ENCODE data around the gene PRDM11.
"Not testable (repeated sequence)": the region's sequence is repeated elsewhere in the genome, so short reads cannot be mapped to it uniquely, and the experiment has no call there.

The PRDM11 gene

GRCh38 chr11:45245218-45246045, 99.0 kb downstream of the PRDM11 start:
- Mint-ChIP-seq H3K27me3 (ENCODE audit: low read depth) (peaks cover 3% of the 10 kb centered on the region), H3K27ac (no peak overlapping the region), H3K4me1 (ENCODE audit: low read depth) (peaks cover 4% of the 10 kb centered on the region), H3K4me3 (no peak overlapping the region), H3K36me3 (ENCODE audit: low read depth) (no peaks in the 10 kb centered on the region), H3K9me3 (no peaks in the 10 kb centered on the region)
- DNase-seq (ENCODE audit: low spot score): no peak

GRCh38 chr11:45246241-45246640, 99.8 kb downstream of the PRDM11 start:
- Mint-ChIP-seq H3K4me1 (ENCODE audit: low read depth) (peaks cover 4% of the 10 kb centered on the region), H3K27me3 (ENCODE audit: low read depth) (peaks cover 3% of the 10 kb centered on the region), H3K9me3 (no peaks in the 10 kb centered on the region), H3K36me3 (ENCODE audit: low read depth) (no peaks in the 10 kb centered on the region), H3K27ac (no peak overlapping the region), H3K4me3 (no peak overlapping the region)
- DNase-seq (ENCODE audit: low spot score): no peak

- Mint-ChIP-seq H3K36me3 (ENCODE audit: low read depth) (no peaks in the 10 kb centered on the region), H3K9me3 (no peaks in the 10 kb centered on the region), H3K4me3 (no peak overlapping the region), H3K4me1 (ENCODE audit: low read depth) (peaks cover 4% of the 10 kb centered on the region), H3K27me3 (ENCODE audit: low read depth) (peaks cover 3% of the 10 kb centered on the region), H3K27ac (no peak overlapping the region)
- DNase-seq (ENCODE audit: low spot score): no peak
Observed at GRCh38 chr11:45247433-45247832, 101.0 kb downstream of the PRDM11 start.

- H3K27ac Mint-ChIP-seq: no peak overlapping the region
- no peaks in the 10 kb centered on the region for H3K36me3 Mint-ChIP-seq (ENCODE audit: low read depth)
- no peak overlapping the region for H3K4me3 Mint-ChIP-seq
- H3K27me3 Mint-ChIP-seq (ENCODE audit: low read depth): peaks cover 3% of the 10 kb centered on the region
- H3K4me1 Mint-ChIP-seq (ENCODE audit: low read depth): peaks cover 4% of the 10 kb centered on the region
- DNase-seq (ENCODE audit: low spot score): no peak
- no peaks in the 10 kb centered on the region for H3K9me3 Mint-ChIP-seq
Observed at GRCh38 chr11:45248501-45249011, 102.1 kb downstream of the PRDM11 start.

- H3K9me3 Mint-ChIP-seq; H3K27ac Mint-ChIP-seq; DNase-seq (ENCODE audit: low spot score); H3K27me3 Mint-ChIP-seq (ENCODE audit: low read depth); H3K4me1 Mint-ChIP-seq (ENCODE audit: low read depth); H3K4me3 Mint-ChIP-seq; H3K36me3 Mint-ChIP-seq (ENCODE audit: low read depth): not testable (repeated sequence)
Observed at GRCh38 chr11:45249372-45249771, 102.9 kb downstream of the PRDM11 start.

GRCh38 chr11:45250035-45250718, 103.7 kb downstream of the PRDM11 start:
- H3K4me1 Mint-ChIP-seq (ENCODE audit: low read depth): peaks cover 4% of the 10 kb centered on the region
- H3K4me3 Mint-ChIP-seq: no peak overlapping the region
- H3K27ac Mint-ChIP-seq: no peak overlapping the region
- no peaks in the 10 kb centered on the region for H3K9me3 Mint-ChIP-seq
- H3K36me3 Mint-ChIP-seq (ENCODE audit: low read depth): no peaks in the 10 kb centered on the region
- peaks cover 3% of the 10 kb centered on the region for H3K27me3 Mint-ChIP-seq (ENCODE audit: low read depth)
- no peak for DNase-seq (ENCODE audit: low spot score)

- Mint-ChIP-seq H3K4me3 (no peak overlapping the region), H3K27me3 (ENCODE audit: low read depth) (peaks cover 9% of the 10 kb centered on the region), H3K9me3 (no peaks in the 10 kb centered on the region), H3K4me1 (ENCODE audit: low read depth) (peaks cover 4% of the 10 kb centered on the region), H3K27ac (no peak overlapping the region), H3K36me3 (ENCODE audit: low read depth) (no peaks in the 10 kb centered on the region)
- DNase-seq (ENCODE audit: low spot score): no peak
Observed at GRCh38 chr11:45252134-45252856, 105.9 kb downstream of the PRDM11 start.

GRCh38 chr11:45252877-45253276, 106.4 kb downstream of the PRDM11 start:
- Mint-ChIP-seq H3K9me3 (no peaks in the 10 kb centered on the region), H3K4me3 (no peak overlapping the region), H3K27me3 (ENCODE audit: low read depth) (peaks cover 10% of the 10 kb centered on the region), H3K36me3 (ENCODE audit: low read depth) (no peaks in the 10 kb centered on the region), H3K27ac (no peak overlapping the region), H3K4me1 (ENCODE audit: low read depth) (peaks cover 4% of the 10 kb centered on the region)
- DNase-seq (ENCODE audit: low spot score): no peak

- no peaks in the 10 kb centered on the region for H3K9me3 Mint-ChIP-seq
- H3K4me3 Mint-ChIP-seq: no peak overlapping the region
- peaks cover 10% of the 10 kb centered on the region for H3K27me3 Mint-ChIP-seq (ENCODE audit: low read depth)
- peaks cover 4% of the 10 kb centered on the region for H3K4me1 Mint-ChIP-seq (ENCODE audit: low read depth)
- no peaks in the 10 kb centered on the region for H3K36me3 Mint-ChIP-seq (ENCODE audit: low read depth)
- DNase-seq (ENCODE audit: low spot score): no peak
- H3K27ac Mint-ChIP-seq: no peak overlapping the region
Observed at GRCh38 chr11:45253640-45254039, 107.2 kb downstream of the PRDM11 start.

GRCh38 chr11:45254070-45254469, 107.6 kb downstream of the PRDM11 start:
- Mint-ChIP-seq H3K4me1 (ENCODE audit: low read depth) (peaks cover under 1% of the 10 kb centered on the region), H3K27ac (no peak overlapping the region), H3K9me3 (no peaks in the 10 kb centered on the region), H3K4me3 (no peak overlapping the region), H3K27me3 (ENCODE audit: low read depth) (peaks cover 7% of the 10 kb centered on the region), H3K36me3 (ENCODE audit: low read depth) (no peaks in the 10 kb centered on the region)
- DNase-seq (ENCODE audit: low spot score): no peak

- no peak for DNase-seq (ENCODE audit: low spot score)
- no peak overlapping the region for H3K27ac Mint-ChIP-seq
- H3K4me1 Mint-ChIP-seq (ENCODE audit: low read depth): no peaks in the 10 kb centered on the region
- no peak overlapping the region for H3K4me3 Mint-ChIP-seq
- no peaks in the 10 kb centered on the region for H3K9me3 Mint-ChIP-seq
- peaks cover 11% of the 10 kb centered on the region for H3K27me3 Mint-ChIP-seq (ENCODE audit: low read depth)
- no peaks in the 10 kb centered on the region for H3K36me3 Mint-ChIP-seq (ENCODE audit: low read depth)
Observed at GRCh38 chr11:45258982-45259530, 112.6 kb downstream of the PRDM11 start.

GRCh38 chr11:45259592-45259991, 113.2 kb downstream of the PRDM11 start:
- DNase-seq (ENCODE audit: low spot score): no peak
- H3K27ac Mint-ChIP-seq: no peak overlapping the region
- no peaks in the 10 kb centered on the region for H3K4me1 Mint-ChIP-seq (ENCODE audit: low read depth)
- H3K27me3 Mint-ChIP-seq (ENCODE audit: low read depth): peaks cover 15% of the 10 kb centered on the region
- no peaks in the 10 kb centered on the region for H3K9me3 Mint-ChIP-seq
- H3K36me3 Mint-ChIP-seq (ENCODE audit: low read depth): no peaks in the 10 kb centered on the region
- no peak overlapping the region for H3K4me3 Mint-ChIP-seq

- no peaks in the 10 kb centered on the region for H3K4me1 Mint-ChIP-seq (ENCODE audit: low read depth)
- H3K27me3 Mint-ChIP-seq (ENCODE audit: low read depth): peaks cover 15% of the 10 kb centered on the region
- no peak overlapping the region for H3K27ac Mint-ChIP-seq
- no peak for DNase-seq (ENCODE audit: low spot score)
- no peak overlapping the region for H3K4me3 Mint-ChIP-seq
- no peaks in the 10 kb centered on the region for H3K36me3 Mint-ChIP-seq (ENCODE audit: low read depth)
- H3K9me3 Mint-ChIP-seq: no peaks in the 10 kb centered on the region
Observed at GRCh38 chr11:45260071-45260470, 113.6 kb downstream of the PRDM11 start.

GRCh38 chr11:45262900-45263299, 116.5 kb downstream of the PRDM11 start:
- Mint-ChIP-seq H3K9me3 (no peaks in the 10 kb centered on the region), H3K27ac (no peak overlapping the region), H3K36me3 (ENCODE audit: low read depth) (no peaks in the 10 kb centered on the region), H3K4me1 (ENCODE audit: low read depth) (no peaks in the 10 kb centered on the region), H3K27me3 (ENCODE audit: low read depth) (peaks cover 9% of the 10 kb centered on the region), H3K4me3 (no peak overlapping the region)
- no peak for DNase-seq (ENCODE audit: low spot score)
